Thyroid gland (tissue), 4 donors: ENCODE data around the gene NMNAT2.

Experiments used
- POLR2A ChIP-seq, 2 donors: fragments of 450-650 bp; IDR thresholded peaks; one replicate each; pipeline ENCODE4 v1.6.1; 2017; ENCODE audit warnings: antibody characterized with exemption in 2 of 2, mild to moderate bottlenecking in 2 of 2, moderate library complexity in 1 of 2
- TF ChIP-seq, protein P1 (sequence below), 6 experiments: fragments of 200-600 bp in 3 of 6; fragments of 450-650 bp in 3 of 6; sonication (generic) in 3 of 6; IDR thresholded peaks; one replicate each; pipeline ENCODE4 v1.5.1; 2016 to 2019; ENCODE audit warnings: antibody characterized with exemption in 6 of 6, mild to moderate bottlenecking in 2 of 6, inconsistent platforms in 1 of 6, moderate library complexity in 1 of 6

DNA sequence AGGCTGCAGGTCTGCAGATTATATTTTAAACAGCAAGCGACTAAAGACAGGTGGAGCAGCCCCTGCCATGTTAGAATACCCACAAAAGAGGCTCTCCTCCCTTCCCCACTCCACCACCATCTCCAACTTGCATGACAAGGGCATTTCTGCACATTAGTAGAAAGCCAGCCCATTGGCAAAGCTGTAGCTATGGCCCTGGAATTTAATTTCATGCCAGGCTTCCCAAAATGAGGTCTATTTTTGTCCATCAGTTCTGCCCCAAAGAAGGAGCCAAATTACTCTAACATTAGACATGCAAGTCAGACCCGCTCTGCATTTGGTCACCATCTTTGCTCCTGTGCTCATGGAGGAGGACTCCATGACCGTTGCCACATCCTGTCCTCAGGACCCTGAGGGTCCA lies 116.9 kb downstream of the NMNAT2 start:
- TF ChIP-seq, protein P1, sequence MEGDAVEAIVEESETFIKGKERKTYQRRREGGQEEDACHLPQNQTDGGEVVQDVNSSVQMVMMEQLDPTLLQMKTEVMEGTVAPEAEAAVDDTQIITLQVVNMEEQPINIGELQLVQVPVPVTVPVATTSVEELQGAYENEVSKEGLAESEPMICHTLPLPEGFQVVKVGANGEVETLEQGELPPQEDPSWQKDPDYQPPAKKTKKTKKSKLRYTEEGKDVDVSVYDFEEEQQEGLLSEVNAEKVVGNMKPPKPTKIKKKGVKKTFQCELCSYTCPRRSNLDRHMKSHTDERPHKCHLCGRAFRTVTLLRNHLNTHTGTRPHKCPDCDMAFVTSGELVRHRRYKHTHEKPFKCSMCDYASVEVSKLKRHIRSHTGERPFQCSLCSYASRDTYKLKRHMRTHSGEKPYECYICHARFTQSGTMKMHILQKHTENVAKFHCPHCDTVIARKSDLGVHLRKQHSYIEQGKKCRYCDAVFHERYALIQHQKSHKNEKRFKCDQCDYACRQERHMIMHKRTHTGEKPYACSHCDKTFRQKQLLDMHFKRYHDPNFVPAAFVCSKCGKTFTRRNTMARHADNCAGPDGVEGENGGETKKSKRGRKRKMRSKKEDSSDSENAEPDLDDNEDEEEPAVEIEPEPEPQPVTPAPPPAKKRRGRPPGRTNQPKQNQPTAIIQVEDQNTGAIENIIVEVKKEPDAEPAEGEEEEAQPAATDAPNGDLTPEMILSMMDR (IDR thresholded peaks at IDR 0.05): no peak
- no peak for TF ChIP-seq POLR2A (IDR thresholded peaks at IDR 0.05)
